H9 (cell line): ENCODE data around the gene DEPDC5. TPM values are rescaled to one million over a fixed set of nuclear protein-coding genes. Genes with fewer than 3 reads are reported as not detected.
A peak's percentile ranks its signal among the peaks of the same experiment; 100 is the strongest.

Experiments used
- DNase-seq: peaks from one replicate; pipeline ENCODE4 v3.0.0-alpha.2; 2017
- H2AFZ ChIP-seq: one replicate; pipeline ENCODE4 v1.6.1; 2013; ENCODE audit warnings: mild to moderate bottlenecking, low read length, control low read depth, moderate library complexity
- H2AK5ac ChIP-seq: 2 replicates; pipeline ENCODE4 v1.6.1; 2013; ENCODE audit warnings: low read length, control low read depth, mixed read lengths; ENCODE audit not compliant: insufficient read length
- H2BK120ac ChIP-seq: one replicate; pipeline ENCODE4 v1.6.1; 2013; ENCODE audit warnings: low read depth, mild to moderate bottlenecking, low read length, control low read depth, inconsistent platforms; ENCODE audit not compliant: poor library complexity, severe bottlenecking
- H2BK12ac ChIP-seq: 2 replicates; pipeline ENCODE4 v1.6.1; 2013; ENCODE audit warnings: low read length, control low read depth, mixed read lengths, low read depth; ENCODE audit not compliant: insufficient read length
- H2BK15ac ChIP-seq: 2 replicates; pipeline ENCODE4 v1.6.1; 2013; ENCODE audit warnings: low read depth, low read length, control low read depth
- H2BK20ac ChIP-seq: one replicate; pipeline ENCODE4 v1.6.1; 2013; ENCODE audit warnings: low read depth, mild to moderate bottlenecking, low read length, control low read depth, inconsistent platforms; ENCODE audit not compliant: poor library complexity, severe bottlenecking
- H2BK5ac ChIP-seq: 2 replicates; pipeline ENCODE4 v1.6.1; 2013; ENCODE audit warnings: low read length, control low read depth, mixed read lengths; ENCODE audit not compliant: insufficient read length
- H3K14ac ChIP-seq: 2 replicates; pipeline ENCODE4 v1.6.1; 2013; ENCODE audit warnings: low read length, control low read depth; ENCODE audit not compliant: insufficient read depth
- H3K18ac ChIP-seq: 2 replicates; pipeline ENCODE4 v1.6.1; 2013; ENCODE audit warnings: low read depth, mild to moderate bottlenecking, mixed read lengths, low read length, control low read depth; ENCODE audit not compliant: insufficient read length
- H3K23ac ChIP-seq: 2 replicates; pipeline ENCODE4 v1.6.1; 2013; ENCODE audit warnings: low read length, control low read depth, mixed read lengths, low read depth; ENCODE audit not compliant: insufficient read length
- H3K23me2 ChIP-seq: 2 replicates; pipeline ENCODE4 v1.6.1; 2013; ENCODE audit warnings: low read depth, mild to moderate bottlenecking, mixed read lengths, low read length, control low read depth; ENCODE audit not compliant: insufficient read length, poor library complexity, severe bottlenecking
- H3K27ac ChIP-seq: 2 replicates; pipeline ENCODE4 v1.5.1; 2013; ENCODE audit warnings: low read length, control low read depth, mixed read lengths, low read depth; ENCODE audit not compliant: insufficient read length
- H3K27me3 ChIP-seq: 2 replicates; pipeline ENCODE4 v1.6.1; 2013; ENCODE audit warnings: low read length, control low read depth, inconsistent platforms; ENCODE audit not compliant: insufficient read depth
- H3K4ac ChIP-seq: 2 replicates; pipeline ENCODE4 v1.6.1; 2013; ENCODE audit warnings: low read depth, mild to moderate bottlenecking, control low read depth, inconsistent platforms, low read length, moderate library complexity
- H3K4me1 ChIP-seq: 2 replicates; pipeline ENCODE4 v1.6.1; 2013; ENCODE audit warnings: low read length, control low read depth, inconsistent platforms; ENCODE audit not compliant: insufficient read depth
- H3K4me2 ChIP-seq: 2 replicates; pipeline ENCODE4 v1.6.1; 2013; ENCODE audit warnings: low read length, control low read depth, mixed read lengths; ENCODE audit not compliant: insufficient read length, insufficient read depth
- H3K56ac ChIP-seq: 2 replicates; pipeline ENCODE4 v1.6.1; 2013; ENCODE audit warnings: low read depth, mild to moderate bottlenecking, mixed read lengths, low read length, control low read depth; ENCODE audit not compliant: insufficient read length
- H3K79me1 ChIP-seq: 2 replicates; pipeline ENCODE4 v1.6.1; 2013; ENCODE audit warnings: low read depth, mild to moderate bottlenecking, moderate library complexity, low read length, control low read depth, inconsistent platforms; ENCODE audit not compliant: insufficient read depth, poor library complexity, severe bottlenecking
- H3K79me2 ChIP-seq: 2 replicates; pipeline ENCODE4 v1.6.1; 2013; ENCODE audit warnings: low read length, control low read depth, inconsistent platforms; ENCODE audit not compliant: insufficient read depth
- H3K9ac ChIP-seq: 2 replicates; pipeline ENCODE4 v1.6.1; 2013; ENCODE audit warnings: low read length, control low read depth, mixed read lengths; ENCODE audit not compliant: insufficient read length; ENCODE audit errors: extremely low read depth
- H3K9me3 ChIP-seq: one replicate; pipeline ENCODE4 v1.6.1; 2013; ENCODE audit warnings: low read depth, low read length, inconsistent platforms; ENCODE audit not compliant: control insufficient read depth
- H3T11ph ChIP-seq: one replicate; pipeline ENCODE4 v1.6.1; 2013; ENCODE audit warnings: mild to moderate bottlenecking, low read length, control low read depth, inconsistent platforms
- H4K20me1 ChIP-seq: one replicate; pipeline ENCODE4 v1.6.1; 2013; ENCODE audit not compliant: control insufficient read depth, insufficient read length, insufficient read depth
- H4K5ac ChIP-seq: 2 replicates; pipeline ENCODE4 v1.6.1; 2013; ENCODE audit warnings: low read depth, mild to moderate bottlenecking, mixed read lengths, low read length, control low read depth; ENCODE audit not compliant: insufficient read length
- H4K8ac ChIP-seq: replicated peaks from 2 replicates; pipeline ENCODE4 v1.6.1; 2013; ENCODE audit warnings: low read length, control low read depth, mixed read lengths, low read depth; ENCODE audit not compliant: insufficient read length
- H4K91ac ChIP-seq: 2 replicates; pipeline ENCODE4 v1.6.1; 2013; ENCODE audit warnings: low read depth, mild to moderate bottlenecking, moderate library complexity, mixed read lengths, low read length, control low read depth; ENCODE audit not compliant: insufficient read length
- H3K27ac Mint-ChIP-seq, 3 experiments: 2 replicates in 2 of 3; 3 replicates in 1 of 3; pipeline ENCODE4 v1.8.0; 2020 to 2021; ENCODE audit warnings: mixed read lengths in 3 of 3, mild to moderate bottlenecking in 1 of 3, moderate library complexity in 1 of 3
- H3K27me3 Mint-ChIP-seq: 2 replicates; pipeline ENCODE4 v1.8.0; 2021; ENCODE audit warnings: low read depth, mild to moderate bottlenecking, moderate library complexity, mixed read lengths
- H3K36me3 Mint-ChIP-seq, 3 experiments: 2 replicates in 2 of 3; 3 replicates in 1 of 3; pipeline ENCODE4 v1.8.0; 2020 to 2021; ENCODE audit warnings: low read depth in 3 of 3, mixed read lengths in 3 of 3; ENCODE audit not compliant: insufficient read depth in 1 of 3
- H3K4me1 Mint-ChIP-seq, 2 experiments: 2 replicates each; pipeline ENCODE4 v1.8.0; 2020; ENCODE audit warnings: mixed read lengths in 2 of 2
- H3K4me3 Mint-ChIP-seq, 2 experiments: 2 replicates in 1 of 2; 3 replicates in 1 of 2; pipeline ENCODE4 v1.8.0; 2020 to 2021; ENCODE audit warnings: mild to moderate bottlenecking in 2 of 2, mixed read lengths in 2 of 2, moderate library complexity in 1 of 2
- H3K9me3 Mint-ChIP-seq, 2 experiments: 2 replicates in 1 of 2; 3 replicates in 1 of 2; pipeline ENCODE4 v1.8.0; 2020; ENCODE audit warnings: mild to moderate bottlenecking in 2 of 2, mixed read lengths in 2 of 2, moderate library complexity in 1 of 2
- WGBS: extraction: QIAGEN DNeasy Blood & Tissue Kit; methylation state at CpG from one replicate; pipeline ENCODE4 v1.1.7; 2013; ENCODE audit warnings: missing lambda C conversion rate, low lambda C conversion rate, mixed read lengths; ENCODE audit not compliant: insufficient read length; ENCODE audit errors: extremely low coverage; 5-methylcytosine and 5-hydroxymethylcytosine counted together
- total RNA-seq: library from RNA; stranded (reverse); gene quantifications from 2 replicates; pipeline ENCODE4 v1.2.1, GENCODE V29; 2021
- TF ChIP-seq, protein P1 (sequence below): fragments of 200-600 bp; sonication (generic); conservative IDR thresholded peaks from 3 replicates; pipeline ENCODE4 v1.8.0; 2021; ENCODE audit warnings: antibody characterized with exemption, mild to moderate bottlenecking

DEPDC5 gene
- total RNA-seq, 1 experiment from 2014 or later, result 29.2 TPM

DNA sequence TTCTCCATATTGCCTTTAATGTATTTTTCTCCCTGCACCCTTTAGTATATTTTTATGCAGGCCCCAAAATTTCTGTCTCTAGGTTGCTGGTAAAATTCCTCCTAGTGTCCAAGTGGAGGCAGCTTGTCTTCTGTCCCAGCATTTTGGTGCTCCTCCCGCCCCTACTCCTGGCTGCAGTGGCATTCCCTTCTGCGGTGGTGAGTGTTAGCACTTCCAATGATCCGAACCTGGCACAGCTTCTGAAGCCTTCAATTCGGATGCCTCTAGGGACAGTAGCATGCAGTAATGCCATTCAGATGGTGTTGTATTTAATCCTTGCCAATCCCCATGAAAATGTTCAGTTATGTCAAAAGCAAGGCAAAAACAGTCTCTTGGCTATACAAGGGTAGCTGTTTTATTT is 196.4 kb downstream of the DEPDC5 start:
- Histone ChIP-seq H2AK5ac (no peak overlapping the region), H3K79me2 (peaks cover 67% of the 10 kb centered on the region; the same call in 1 of the 2 replicates), H3K23ac (no peak overlapping the region), H2BK12ac (no peak overlapping the region), H2BK120ac (no peak overlapping the region), H3K4ac (no peak overlapping the region), H3K27me3 (no peaks in the 10 kb centered on the region), H3K79me1 (peaks cover 21% of the 10 kb centered on the region), H2BK20ac (no peak overlapping the region), H3K9me3 (no peaks in the 10 kb centered on the region), H3K27ac (no peak overlapping the region), H3K14ac (no peak overlapping the region), H3K9ac (no peak overlapping the region), H2BK15ac (no peak overlapping the region), H4K20me1 (no peaks in the 10 kb centered on the region), H2AFZ (no peak overlapping the region), H4K8ac (no peak overlapping the region), H3T11ph (no peak overlapping the region), H3K23me2 (peaks cover 9% of the 10 kb centered on the region), H2BK5ac (no peak overlapping the region), H3K18ac (no peak overlapping the region), H3K56ac (no peak overlapping the region), H3K4me2 (no peak overlapping the region), H3K4me1 (no peaks in the 10 kb centered on the region; the same call in none of the 2 replicates), H4K5ac (no peak overlapping the region), H4K91ac (no peak overlapping the region)
- H3K4me1 Mint-ChIP-seq, result peaks cover 43% of the 10 kb centered on the region in 2 experiments
- H3K9me3 Mint-ChIP-seq, result no peaks in the 10 kb centered on the region
- H3K36me3 Mint-ChIP-seq, result peaks cover 24 to 46% (median 39%) of the 10 kb centered on the region in 3 experiments; a peak in 6 of 7 replicates
- peak overlapping the region in 1 of 2 experiments; percentile 49; a peak in 1 of 5 replicates for H3K4me3 Mint-ChIP-seq
- peak overlapping the region; percentile 49 to 68 (median 56); a peak in 3 of 7 replicates for H3K27ac Mint-ChIP-seq
- H3K27me3 Mint-ChIP-seq, result no peaks in the 10 kb centered on the region
- WGBS, result no CpG with 5 or more reads among the region's 4 CpGs
- TF ChIP-seq, protein P1, sequence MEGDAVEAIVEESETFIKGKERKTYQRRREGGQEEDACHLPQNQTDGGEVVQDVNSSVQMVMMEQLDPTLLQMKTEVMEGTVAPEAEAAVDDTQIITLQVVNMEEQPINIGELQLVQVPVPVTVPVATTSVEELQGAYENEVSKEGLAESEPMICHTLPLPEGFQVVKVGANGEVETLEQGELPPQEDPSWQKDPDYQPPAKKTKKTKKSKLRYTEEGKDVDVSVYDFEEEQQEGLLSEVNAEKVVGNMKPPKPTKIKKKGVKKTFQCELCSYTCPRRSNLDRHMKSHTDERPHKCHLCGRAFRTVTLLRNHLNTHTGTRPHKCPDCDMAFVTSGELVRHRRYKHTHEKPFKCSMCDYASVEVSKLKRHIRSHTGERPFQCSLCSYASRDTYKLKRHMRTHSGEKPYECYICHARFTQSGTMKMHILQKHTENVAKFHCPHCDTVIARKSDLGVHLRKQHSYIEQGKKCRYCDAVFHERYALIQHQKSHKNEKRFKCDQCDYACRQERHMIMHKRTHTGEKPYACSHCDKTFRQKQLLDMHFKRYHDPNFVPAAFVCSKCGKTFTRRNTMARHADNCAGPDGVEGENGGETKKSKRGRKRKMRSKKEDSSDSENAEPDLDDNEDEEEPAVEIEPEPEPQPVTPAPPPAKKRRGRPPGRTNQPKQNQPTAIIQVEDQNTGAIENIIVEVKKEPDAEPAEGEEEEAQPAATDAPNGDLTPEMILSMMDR, result no peak
- DNase-seq, result no peak
